Measurements from ENCODE around the gene ENAH. TPM values are rescaled to one million over a fixed set of nuclear protein-coding genes. Genes with fewer than 3 reads are reported as not detected.

The ENAH gene
- polyA plus RNA-seq, 3 donors: 0.12 TPM; not detected in 2

- Histone ChIP-seq H3K9ac (ENCODE audit: insufficient read depth, low read length, poor library complexity, severe bottlenecking) (no peak overlapping the region), H3K4me1 (ENCODE audit: control insufficient read depth in 1 of 2, insufficient read depth in 2 of 2, low read length in 2 of 2) (no peaks in the 10 kb centered on the region), H3K4me2 (replicated peaks; ENCODE audit: extremely low read depth, low read length, poor library complexity, severe bottlenecking) (no peak overlapping the region), H4K20me1 (ENCODE audit: insufficient read depth, low read length) (no peaks in the 10 kb centered on the region), H3K27me3 (ENCODE audit: control insufficient read depth in 2 of 2, insufficient read depth in 2 of 2, low read length in 2 of 2) (no peaks in the 10 kb centered on the region), H3K79me2 (ENCODE audit: insufficient read depth, low read length) (no peaks in the 10 kb centered on the region), H3K9me3 (replicated peaks in 1 of 2; ENCODE audit: control insufficient read depth in 1 of 2, insufficient read depth in 1 of 2, low read length in 2 of 2) (no peaks in the 10 kb centered on the region), H3K36me3 (replicated peaks in 1 of 2; ENCODE audit: control insufficient read depth in 1 of 2, insufficient read depth in 2 of 2, low read length in 2 of 2) (no peaks in the 10 kb centered on the region), H3K4me3 (replicated peaks in 1 of 3; ENCODE audit: low read depth in 2 of 3, low read length in 3 of 3) (no peak overlapping the region), H3K27ac (ENCODE audit: low read depth in 1 of 2, low read length in 2 of 2) (no peak overlapping the region), H2AFZ (ENCODE audit: insufficient read depth, low read depth, low read length, poor library complexity, severe bottlenecking) (no peak overlapping the region)
- Mint-ChIP-seq H3K27me3 (ENCODE audit: low read depth in 3 of 3) (peaks cover 0 to 4% (median 0%) of the 10 kb centered on the region in 3 donors), H3K27ac (no peak overlapping the region), H3K36me3 (no peaks in the 10 kb centered on the region), H3K4me1 (no peaks in the 10 kb centered on the region), H3K4me3 (no peak overlapping the region), H3K9me3 (no peaks in the 10 kb centered on the region)
- no peak for TF ChIP-seq CTCF (IDR thresholded peaks at IDR 0.05)
- WGBS (ENCODE audit: insufficient coverage): 80% methylated on average over 1 of the region's 3 CpGs
- intact Hi-C loops (cut with micrococcal nuclease): no loop called here
- DNase-seq: no peak
Observed at GRCh38 chr1:225526878-225527277, 126.0 kb downstream of the ENAH start.

DNA sequence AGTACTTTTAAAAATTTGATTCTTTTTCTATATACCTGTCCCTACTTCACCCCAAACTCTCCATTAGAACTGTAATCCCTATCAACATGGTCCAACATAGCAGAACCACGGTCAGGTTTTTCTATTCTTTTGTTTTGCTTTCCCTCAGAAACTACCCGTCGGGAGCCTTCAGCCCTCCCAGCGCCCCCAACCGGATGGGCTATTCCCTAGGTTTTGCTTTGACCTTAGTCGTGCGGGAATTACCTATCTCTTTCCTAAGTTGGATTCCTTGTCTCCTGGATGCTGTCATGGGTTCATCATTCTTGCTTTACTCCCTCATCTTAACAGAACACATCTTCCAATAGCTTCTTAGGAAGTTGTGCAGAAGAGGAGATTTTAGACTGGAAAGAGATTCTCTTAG, 127.5 kb downstream of the ENAH start:
- H3K36me3 ChIP-seq (replicated peaks in 1 of 2; ENCODE audit: control insufficient read depth in 1 of 2, insufficient read depth in 2 of 2, low read length in 2 of 2): no peaks in the 10 kb centered on the region
- DNase-seq: no peak
- H3K27me3 ChIP-seq (ENCODE audit: control insufficient read depth in 2 of 2, insufficient read depth in 2 of 2, low read length in 2 of 2): no peaks in the 10 kb centered on the region
- Mint-ChIP-seq H3K9me3 (no peaks in the 10 kb centered on the region), H3K4me1 (no peaks in the 10 kb centered on the region), H3K27me3 (ENCODE audit: low read depth in 3 of 3) (peaks cover 0 to 4% (median 0%) of the 10 kb centered on the region in 3 donors), H3K36me3 (no peaks in the 10 kb centered on the region), H3K27ac (peak overlapping the region in 1 of 7 donors; percentile 47), H3K4me3 (no peak overlapping the region)
- intact Hi-C loops (cut with micrococcal nuclease): no loop called here
- no peaks in the 10 kb centered on the region for H3K79me2 ChIP-seq (ENCODE audit: insufficient read depth, low read length)
- H3K4me2 ChIP-seq (replicated peaks; ENCODE audit: extremely low read depth, low read length, poor library complexity, severe bottlenecking): no peak overlapping the region
- H3K9me3 ChIP-seq (replicated peaks in 1 of 2; ENCODE audit: control insufficient read depth in 1 of 2, insufficient read depth in 1 of 2, low read length in 2 of 2): no peaks in the 10 kb centered on the region
- 100% methylated on average over 7 of the region's 7 CpGs for WGBS (ENCODE audit: insufficient coverage)
- H3K4me1 ChIP-seq (ENCODE audit: control insufficient read depth in 1 of 2, insufficient read depth in 2 of 2, low read length in 2 of 2): no peaks in the 10 kb centered on the region
- no peak overlapping the region for H3K27ac ChIP-seq (ENCODE audit: low read depth in 1 of 2, low read length in 2 of 2)
- H3K9ac ChIP-seq (ENCODE audit: insufficient read depth, low read length, poor library complexity, severe bottlenecking): no peak overlapping the region
- H3K4me3 ChIP-seq (replicated peaks in 1 of 3; ENCODE audit: low read depth in 2 of 3, low read length in 3 of 3): no peak overlapping the region
- TF ChIP-seq CTCF (IDR thresholded peaks at IDR 0.05): no peak
- H4K20me1 ChIP-seq (ENCODE audit: insufficient read depth, low read length): no peaks in the 10 kb centered on the region
- no peak overlapping the region for H2AFZ ChIP-seq (ENCODE audit: insufficient read depth, low read depth, low read length, poor library complexity, severe bottlenecking)
